ENCODE results near the gene COX8A. TPM values are rescaled to one million over a fixed set of nuclear protein-coding genes. Genes with fewer than 3 reads are reported as not detected.

Gene COX8A
- total and polyA plus RNA-seq, 7 donors, result 547 to 1,847 (median 830) TPM

- H3K9me3 ChIP-seq, result no peaks in the 10 kb centered on the region
- no peak for DNase-seq
- peaks cover 18% of the 10 kb centered on the region for H3K4me1 ChIP-seq
- H3K4me3 ChIP-seq, result no peak overlapping the region
- H3K27me3 ChIP-seq (ENCODE audit: insufficient read depth in 3 of 3, low read length in 2 of 3), result no peaks in the 10 kb centered on the region
- intact Hi-C loops (cut with DNase I), result no loop called here
- 84 to 90% (median 88%) methylated on average over 4 of the region's 4 CpGs for WGBS, 3 donors
- no peak for ATAC-seq
- no peaks in the 10 kb centered on the region for H3K36me3 ChIP-seq (ENCODE audit: insufficient read depth in 1 of 2, low read depth in 1 of 2)
- H3K27ac ChIP-seq, result no peak overlapping the region
- no peak for TF ChIP-seq CTCF (IDR thresholded peaks at IDR 0.05)
Measured at GRCh38 chr11:64004590-64004984, 30.2 kb downstream of the COX8A start.

- Histone ChIP-seq H3K4me1 (peaks cover 15% of the 10 kb centered on the region), H3K27ac (no peak overlapping the region), H3K36me3 (ENCODE audit: insufficient read depth in 1 of 2, low read depth in 1 of 2) (no peaks in the 10 kb centered on the region), H3K9me3 (no peaks in the 10 kb centered on the region), H3K4me3 (no peak overlapping the region), H3K27me3 (ENCODE audit: insufficient read depth in 3 of 3, low read length in 2 of 3) (no peaks in the 10 kb centered on the region)
- DNase-seq (no peak), ATAC-seq (no peak)
- TF ChIP-seq CTCF (IDR thresholded peaks at IDR 0.05), result no peak
- WGBS, 3 donors, result 85 to 91% (median 89%) methylated on average over 4 of the region's 4 CpGs
- intact Hi-C loops (cut with DNase I), result no loop called here
Measured at GRCh38 chr11:64005691-64006090, 31.3 kb downstream of the COX8A start.

GRCh38 chr11:64006398-64006797, 32.0 kb downstream of the COX8A start:
- H3K4me3 ChIP-seq, result no peak overlapping the region
- H3K27me3 ChIP-seq (ENCODE audit: insufficient read depth in 3 of 3, low read length in 2 of 3), result no peaks in the 10 kb centered on the region
- no peaks in the 10 kb centered on the region for H3K9me3 ChIP-seq
- H3K27ac ChIP-seq, result no peak overlapping the region
- intact Hi-C loops (cut with DNase I), result no loop called here
- H3K36me3 ChIP-seq (ENCODE audit: insufficient read depth in 1 of 2, low read depth in 1 of 2), result no peaks in the 10 kb centered on the region
- H3K4me1 ChIP-seq, result peaks cover 12% of the 10 kb centered on the region
- 58 to 69% (median 60%) methylated on average over 12 of the region's 12 CpGs for WGBS, 3 donors
- DNase-seq (no peak), ATAC-seq (no peak)
- no peak for TF ChIP-seq CTCF (IDR thresholded peaks at IDR 0.05)

- intact Hi-C loops (cut with DNase I), result no loop called here
- Histone ChIP-seq H3K27ac (peak overlapping the region; percentile 41), H3K36me3 (ENCODE audit: insufficient read depth in 1 of 2, low read depth in 1 of 2) (no peaks in the 10 kb centered on the region), H3K9me3 (no peaks in the 10 kb centered on the region), H3K27me3 (ENCODE audit: insufficient read depth in 3 of 3, low read length in 2 of 3) (no peaks in the 10 kb centered on the region), H3K4me1 (peaks cover 9% of the 10 kb centered on the region), H3K4me3 (peak overlapping the region; percentile 53)
- ATAC-seq (peak; percentile 7 to 30 (median 22)), DNase-seq (no peak)
- no peak for TF ChIP-seq CTCF (IDR thresholded peaks at IDR 0.05)
- 29 to 35% (median 30%) methylated on average over 26 to 27 of the region's 27 CpGs for WGBS, 3 donors
Measured at GRCh38 chr11:64007160-64007628, 32.8 kb downstream of the COX8A start.

- Histone ChIP-seq H3K9me3 (no peaks in the 10 kb centered on the region), H3K27ac (peak overlapping the region; percentile 41), H3K4me3 (peak overlapping the region; percentile 53), H3K27me3 (ENCODE audit: insufficient read depth in 3 of 3, low read length in 2 of 3) (no peaks in the 10 kb centered on the region), H3K4me1 (peaks cover 9% of the 10 kb centered on the region), H3K36me3 (ENCODE audit: insufficient read depth in 1 of 2, low read depth in 1 of 2) (no peaks in the 10 kb centered on the region)
- intact Hi-C loops (cut with DNase I), result no loop called here
- DNase-seq (peak; percentile 86 to 92), ATAC-seq (peak; percentile 72 to 85 (median 80))
- TF ChIP-seq CTCF (IDR thresholded peaks at IDR 0.05), result peak; percentile 27
- 24 to 39% (median 30%) methylated on average over 37 to 40 of the region's 40 CpGs for WGBS, 3 donors
Measured at GRCh38 chr11:64007629-64008282, 33.3 kb downstream of the COX8A start.
